Measurements from ENCODE around the gene ZSCAN32. TPM values are rescaled to one million over a fixed set of nuclear protein-coding genes. Genes with fewer than 3 reads are reported as not detected.
A peak's percentile ranks its signal among the peaks of the same experiment; 100 is the strongest.

ZSCAN32 gene
- total RNA-seq, 1 experiment from 2014 or later = 16.4 TPM

GRCh38 chr16:3431779-3432219, 31.0 kb upstream of the ZSCAN32 start:
- Histone ChIP-seq H2AFZ (no peak overlapping the region), H3K4me3 (no peak overlapping the region), H3K27me3 (ENCODE audit: insufficient read depth, low read depth) (peaks cover 70% of the 10 kb centered on the region), H3K27ac (no peak overlapping the region), H3K4me2 (no peak overlapping the region), H3K4me1 (replicated peaks; ENCODE audit: insufficient read depth) (no peaks in the 10 kb centered on the region), H4K20me1 (ENCODE audit: insufficient read depth) (no peaks in the 10 kb centered on the region), H3K36me3 (ENCODE audit: low read depth) (no peaks in the 10 kb centered on the region), H3K79me2 (ENCODE audit: low read depth) (no peaks in the 10 kb centered on the region), H3F3A (ENCODE audit: insufficient read depth, low read depth) (no peaks in the 10 kb centered on the region), H3K9me2 (ENCODE audit: insufficient read depth) (no peaks in the 10 kb centered on the region), H3K9me3 (ENCODE audit: insufficient read depth, low read depth) (no peaks in the 10 kb centered on the region)
- intact Hi-C loops (cut with micrococcal nuclease; ENCODE audit: unreplicated experiment) = no loop called here
- POLR2A ChIA-PET (ENCODE audit: unreplicated experiment) = no interaction called here
- TF ChIP-seq CTCF (conservative IDR thresholded peaks at IDR 0.05) (no peak), EZH2 (IDR thresholded peaks at IDR 0.05; ENCODE audit: low read depth) (no peak)
- DNase-seq = no peak
- CTCF ChIA-PET = interaction anchor here (0.6 kb wide), 1 partner anchor 775 kb away, joined by 8 read pairs; no protein-coding TSS in a partner anchor
- BruUV-seq (replicated peaks) = no TSS peak

- no peaks in the 10 kb centered on the region for H3F3A ChIP-seq (ENCODE audit: insufficient read depth, low read depth)
- no peaks in the 10 kb centered on the region for H3K79me2 ChIP-seq (ENCODE audit: low read depth)
- ChIA-PET POLR2A (ENCODE audit: unreplicated experiment) (no interaction called here), CTCF (no interaction called here)
- no peak overlapping the region for H3K27ac ChIP-seq
- no peaks in the 10 kb centered on the region for H3K4me1 ChIP-seq (replicated peaks; ENCODE audit: insufficient read depth)
- H3K4me2 ChIP-seq = no peak overlapping the region
- intact Hi-C loops (cut with micrococcal nuclease; ENCODE audit: unreplicated experiment) = no loop called here
- no peaks in the 10 kb centered on the region for H3K9me2 ChIP-seq (ENCODE audit: insufficient read depth)
- no TSS peak for BruUV-seq (replicated peaks)
- no peak overlapping the region for H2AFZ ChIP-seq
- H3K36me3 ChIP-seq (ENCODE audit: low read depth) = peaks cover 7% of the 10 kb centered on the region; the same call in 1 of the 2 replicates
- H3K4me3 ChIP-seq = no peak overlapping the region
- no peaks in the 10 kb centered on the region for H3K27me3 ChIP-seq (ENCODE audit: insufficient read depth, low read depth)
- DNase-seq = peak in 1 of 2 experiments; percentile 57
- TF ChIP-seq EZH2 (IDR thresholded peaks at IDR 0.05; ENCODE audit: low read depth) (no peak), CTCF (conservative IDR thresholded peaks at IDR 0.05) (no peak)
- H4K20me1 ChIP-seq (ENCODE audit: insufficient read depth) = no peaks in the 10 kb centered on the region
- H3K9me3 ChIP-seq (ENCODE audit: insufficient read depth, low read depth) = peaks cover 26% of the 10 kb centered on the region
Observed at GRCh38 chr16:3413730-3414379, 13.1 kb upstream of the ZSCAN32 start.

GRCh38 chr16:3408561-3409197, 7.9 kb upstream of the ZSCAN32 start:
- Histone ChIP-seq H3F3A (ENCODE audit: insufficient read depth, low read depth) (no peaks in the 10 kb centered on the region), H3K4me3 (0 out of 2 replicates have a peak overlapping the region, but pooled peaks have one; percentile 11), H3K27me3 (ENCODE audit: insufficient read depth, low read depth) (no peaks in the 10 kb centered on the region), H4K20me1 (ENCODE audit: insufficient read depth) (no peaks in the 10 kb centered on the region), H3K4me2 (no peak overlapping the region), H3K79me2 (ENCODE audit: low read depth) (0 out of 2 replicates have a peak, but pooled peaks cover 3% of the 10 kb centered on the region), H3K9me3 (ENCODE audit: insufficient read depth, low read depth) (peaks cover 55% of the 10 kb centered on the region), H3K36me3 (ENCODE audit: low read depth) (peaks cover 54% of the 10 kb centered on the region), H3K27ac (no peak overlapping the region), H3K9me2 (ENCODE audit: insufficient read depth) (no peaks in the 10 kb centered on the region), H2AFZ (no peak overlapping the region), H3K4me1 (replicated peaks; ENCODE audit: insufficient read depth) (no peaks in the 10 kb centered on the region)
- BruUV-seq (replicated peaks) = no TSS peak
- ChIA-PET POLR2A (ENCODE audit: unreplicated experiment) (no interaction called here), CTCF (no interaction called here)
- intact Hi-C loops (cut with micrococcal nuclease; ENCODE audit: unreplicated experiment) = no loop called here
- TF ChIP-seq CTCF (conservative IDR thresholded peaks at IDR 0.05) (no peak), EZH2 (IDR thresholded peaks at IDR 0.05; ENCODE audit: low read depth) (no peak)
- no peak for DNase-seq

All from PC-9 (cell line).